GM04504 (cell line): ENCODE data around the gene SYNE1.
"Not testable (repeated sequence)": the region's sequence is repeated elsewhere in the genome, so short reads cannot be mapped to it uniquely, and the experiment has no call there.

Experiments
- DNase-seq: peaks from one replicate; pipeline ENCODE4 v3.0.0-alpha.2; 2012; ENCODE audit warnings: low read depth

SYNE1 gene

DNA sequence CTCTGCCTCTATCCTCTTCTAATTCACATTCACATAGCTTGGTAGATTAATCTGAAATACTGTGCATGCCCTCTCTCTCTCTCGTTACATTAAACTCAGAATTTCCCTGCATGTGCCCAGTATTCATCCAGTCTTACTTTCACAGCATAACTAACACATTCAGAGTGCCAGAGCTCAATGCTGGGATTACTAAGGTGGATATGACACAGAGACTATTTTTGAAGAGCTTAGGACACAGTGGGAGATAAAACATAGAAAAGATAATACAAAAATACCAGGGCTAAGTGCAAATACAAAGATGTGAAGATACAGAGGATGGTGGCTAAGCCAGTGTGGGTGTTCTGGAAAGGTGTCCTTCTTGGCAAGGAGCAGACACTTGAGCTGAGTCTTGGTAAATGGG, 6.3 kb downstream of the SYNE1 start:
- no peak for DNase-seq

DNA sequence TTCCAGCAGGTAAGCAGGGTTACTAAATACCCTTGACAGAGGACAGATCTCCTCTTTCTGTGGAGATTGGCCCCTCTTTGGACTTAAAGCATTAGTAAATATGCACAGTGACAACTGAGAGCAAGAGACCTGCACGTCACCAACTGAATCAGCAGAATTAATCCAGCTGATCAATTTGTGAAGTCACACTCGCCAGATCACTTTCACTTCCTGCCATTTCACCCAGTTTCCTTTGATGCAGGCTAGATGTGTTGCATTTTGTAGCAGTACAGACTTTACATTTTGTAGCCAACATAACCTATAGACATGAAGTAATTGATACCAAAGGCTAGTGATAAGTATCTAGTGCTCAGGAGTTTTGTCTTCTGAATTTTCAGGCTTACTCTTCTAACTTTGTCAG, 11.9 kb downstream of the SYNE1 start:
- no peak for DNase-seq

DNA sequence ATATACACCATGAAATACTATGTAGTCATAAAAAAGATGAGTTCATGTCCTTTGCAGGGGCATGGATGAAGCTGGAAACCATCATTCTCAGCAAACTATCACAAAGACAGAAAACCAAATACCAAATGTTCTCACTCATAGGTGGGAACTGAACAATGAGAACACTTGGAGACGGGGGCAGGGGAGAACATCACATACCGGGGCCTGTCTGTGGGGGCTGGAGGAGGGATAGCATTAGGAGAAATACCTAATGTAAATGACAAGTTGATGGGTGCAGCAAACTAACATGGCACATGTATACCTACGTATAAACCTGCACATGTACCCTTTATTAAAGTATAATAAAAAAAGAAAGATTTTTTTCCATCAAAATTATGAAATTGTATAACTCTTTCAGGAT, 22.4 kb downstream of the SYNE1 start:
- not testable (repeated sequence) for DNase-seq

DNA sequence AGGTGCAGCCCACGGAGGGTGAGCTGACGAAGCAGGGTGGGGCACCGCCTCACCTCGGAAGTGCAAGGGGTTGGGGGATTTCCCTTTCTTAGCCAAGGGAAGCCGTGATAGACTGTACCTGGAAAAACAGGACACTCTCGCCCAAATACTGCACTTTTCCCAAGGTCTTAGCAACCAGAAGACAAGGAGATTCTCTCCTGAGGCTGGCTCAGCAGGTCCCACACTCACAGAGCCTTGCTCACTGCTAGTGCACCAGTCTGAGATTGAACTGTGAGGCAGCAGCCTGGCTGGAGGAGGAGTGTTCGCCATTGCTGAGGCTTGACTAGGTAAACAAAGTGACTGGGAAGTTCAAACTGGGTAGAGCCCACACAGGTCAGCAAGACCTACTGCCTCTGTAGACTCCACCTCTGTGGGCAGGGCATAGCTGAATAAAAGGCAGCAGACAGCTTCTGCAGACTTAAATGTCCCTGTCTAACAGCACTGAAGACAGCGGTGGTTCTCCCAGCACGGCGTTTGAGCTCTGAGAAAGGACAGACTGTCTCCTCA, 28.0 kb downstream of the SYNE1 start:
- no peak for DNase-seq

DNA sequence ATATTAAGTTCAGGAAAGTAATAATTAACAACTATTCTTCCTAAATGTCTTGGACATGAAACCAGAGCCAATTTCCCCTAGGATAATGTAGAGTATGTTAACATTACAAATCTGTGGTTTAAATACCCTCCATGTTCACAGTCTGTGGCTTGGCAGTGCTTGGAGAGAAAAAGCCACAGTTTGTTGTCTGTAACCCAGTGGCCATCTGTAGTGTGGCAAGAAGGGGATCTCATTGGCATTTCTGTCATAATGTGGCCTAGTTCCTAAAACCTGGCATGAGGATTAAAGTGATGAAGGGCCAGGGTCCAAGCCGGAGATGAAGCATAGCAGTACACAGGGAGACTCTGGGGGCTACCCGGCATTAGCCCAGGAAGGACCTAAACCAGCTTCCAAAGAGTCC, 31.2 kb downstream of the SYNE1 start:
- no peak for DNase-seq

DNA sequence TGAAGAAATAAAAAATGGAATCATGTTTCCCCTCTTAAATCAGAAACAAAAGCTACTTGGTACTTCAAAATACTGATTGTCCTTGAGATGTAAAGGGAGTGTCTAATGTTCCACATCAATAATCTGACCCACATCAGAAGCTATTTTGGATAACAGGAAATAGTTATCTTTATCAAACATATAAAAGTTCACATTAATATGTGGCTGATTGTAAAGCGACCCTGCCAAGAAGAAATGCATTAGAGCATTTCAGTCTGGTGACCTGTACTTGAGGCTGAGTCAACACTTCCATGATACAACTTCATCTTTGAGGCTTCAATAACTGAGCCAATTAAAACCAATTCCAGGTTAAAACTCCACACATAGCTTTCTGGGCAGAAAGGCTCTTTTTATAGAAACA, 31.8 kb downstream of the SYNE1 start:
- DNase-seq = no peak

DNA sequence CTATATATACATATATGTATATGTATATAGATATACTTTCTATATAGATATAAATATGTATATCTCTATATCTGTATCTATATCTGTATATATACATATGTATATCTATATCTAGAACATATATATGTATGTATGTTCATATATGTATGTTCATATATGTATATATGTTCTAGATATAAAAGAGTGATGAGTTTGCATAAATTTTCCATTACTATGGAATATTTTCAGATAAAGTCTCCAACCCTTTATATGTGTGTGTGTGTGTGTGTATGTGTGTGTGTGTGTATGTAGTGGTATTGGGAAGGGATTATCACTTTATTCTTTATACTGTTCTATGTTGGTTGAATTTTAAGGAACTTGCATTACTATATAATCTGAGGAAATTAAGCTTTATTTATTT, 33.3 kb downstream of the SYNE1 start:
- no peak for DNase-seq

DNA sequence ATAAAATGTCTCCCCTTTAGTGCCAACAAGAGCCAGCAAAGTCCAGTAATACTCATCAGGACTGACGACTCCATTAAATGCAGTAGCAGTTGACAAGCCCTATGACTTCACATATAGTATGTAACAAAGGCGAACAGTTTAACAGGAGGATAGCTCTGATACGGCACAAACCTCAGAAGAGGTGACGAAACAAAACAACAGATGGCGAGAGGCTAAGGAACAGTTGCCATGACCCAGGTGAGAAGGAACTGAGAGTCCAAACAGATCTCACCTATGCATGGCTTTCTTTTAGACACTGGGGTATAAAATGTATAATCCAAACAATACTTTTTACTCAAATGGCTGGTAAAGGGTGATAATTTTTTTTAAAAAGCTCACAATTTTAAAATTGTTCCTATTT, 37.1 kb downstream of the SYNE1 start:
- no peak for DNase-seq

DNA sequence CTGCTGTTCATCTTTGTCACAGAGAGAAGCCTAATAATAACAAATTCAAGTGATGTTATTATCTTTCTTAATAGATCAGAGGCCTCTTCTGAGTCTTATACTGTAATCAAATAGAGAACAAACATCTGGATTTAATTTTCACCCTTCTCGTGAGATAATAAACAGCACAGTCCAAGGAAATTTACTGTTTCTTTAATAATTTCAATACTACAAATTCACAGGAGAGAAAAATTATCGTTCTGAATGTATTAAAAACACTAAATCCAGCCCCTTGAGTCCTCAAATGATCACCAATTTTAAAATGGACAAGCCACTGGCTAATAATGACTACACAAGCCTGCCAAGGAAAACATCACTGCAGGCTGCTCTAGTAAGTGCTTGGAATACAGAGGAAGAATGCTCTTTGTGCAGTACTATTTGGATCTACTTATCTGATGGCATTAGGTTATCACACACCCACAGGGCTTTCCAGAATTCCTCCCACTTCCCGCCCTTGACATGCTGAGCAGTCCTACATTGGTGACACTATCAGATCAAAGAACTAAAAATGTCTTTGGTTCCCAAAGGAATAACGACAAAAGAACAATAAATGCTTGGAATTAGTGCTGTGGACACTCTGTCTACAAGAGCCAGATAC, 38.1 kb downstream of the SYNE1 start:
- no peak for DNase-seq

DNA sequence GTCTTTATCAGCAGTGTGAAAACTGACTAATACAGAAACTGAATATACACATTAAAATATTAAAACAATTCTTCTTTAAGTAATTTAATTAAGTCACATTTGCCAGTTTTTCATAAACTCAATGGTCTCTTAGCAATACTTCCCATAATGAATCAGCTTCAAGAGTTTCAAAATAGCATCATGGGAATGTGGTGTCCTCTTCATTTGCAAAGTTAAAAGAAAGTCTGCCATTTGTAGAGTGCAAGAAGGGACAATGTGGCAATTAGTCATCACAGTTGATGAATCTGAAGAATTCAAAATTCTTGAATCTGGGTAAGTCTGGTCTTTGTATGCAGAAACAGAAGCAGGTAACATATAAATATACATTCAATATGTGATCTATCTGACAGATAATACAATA, 38.7 kb downstream of the SYNE1 start:
- no peak for DNase-seq

DNA sequence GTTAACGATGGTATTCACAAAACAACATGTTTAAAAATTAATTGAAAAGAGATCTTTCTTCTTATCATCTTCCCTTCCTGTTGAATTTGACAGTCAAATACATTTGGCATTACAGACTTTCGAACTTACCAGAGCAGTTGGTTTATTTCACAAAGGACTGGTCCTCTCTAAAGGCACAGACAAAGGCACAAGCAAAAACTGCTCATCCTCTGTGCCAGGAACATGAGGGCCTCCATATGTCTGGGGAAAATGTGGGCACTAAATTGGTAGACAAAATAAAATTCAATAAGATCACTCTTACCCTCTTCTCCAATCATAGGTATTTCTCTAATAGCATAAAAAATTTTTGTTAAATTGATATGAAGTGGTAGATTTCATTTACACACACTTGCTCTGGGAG, 40.4 kb downstream of the SYNE1 start:
- DNase-seq = no peak

DNA sequence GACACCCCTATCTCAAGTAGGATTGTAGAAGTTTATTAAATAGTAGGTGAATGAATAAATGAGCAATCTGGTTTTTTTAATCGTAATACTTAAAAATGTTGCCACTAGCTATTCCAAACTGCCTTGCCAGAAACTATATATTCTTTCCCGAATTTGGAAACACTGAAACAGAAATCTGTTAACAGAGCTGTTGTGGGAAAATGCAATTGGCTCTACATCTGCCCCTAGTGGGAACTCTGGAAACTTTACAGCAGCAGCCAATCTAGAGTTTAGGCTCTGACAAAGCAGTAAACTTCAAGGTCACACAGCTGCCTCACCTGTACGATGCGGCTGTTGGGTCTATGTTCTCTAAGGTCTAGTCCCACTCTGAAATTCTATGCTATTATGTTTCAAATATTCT, 41.7 kb downstream of the SYNE1 start:
- DNase-seq = no peak

DNA sequence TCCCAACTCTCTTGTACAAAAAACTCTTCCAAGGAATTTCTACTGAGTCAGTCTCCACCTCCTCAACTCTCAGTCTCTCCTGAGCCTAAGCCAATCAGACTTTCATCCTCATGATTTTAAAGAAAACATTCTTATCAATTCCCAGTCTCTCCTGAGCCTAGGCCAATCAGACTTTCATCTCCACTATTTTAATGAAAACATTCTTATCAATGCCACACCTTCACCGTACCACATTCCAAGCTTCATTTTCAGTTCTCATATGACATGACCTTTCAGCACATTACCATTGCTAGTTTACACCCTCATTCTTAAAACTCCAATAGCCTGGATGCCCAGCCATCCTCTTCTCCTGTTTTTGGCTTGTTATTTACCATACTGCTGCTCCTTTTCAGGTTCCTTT, 42.5 kb downstream of the SYNE1 start:
- DNase-seq = no peak

DNA sequence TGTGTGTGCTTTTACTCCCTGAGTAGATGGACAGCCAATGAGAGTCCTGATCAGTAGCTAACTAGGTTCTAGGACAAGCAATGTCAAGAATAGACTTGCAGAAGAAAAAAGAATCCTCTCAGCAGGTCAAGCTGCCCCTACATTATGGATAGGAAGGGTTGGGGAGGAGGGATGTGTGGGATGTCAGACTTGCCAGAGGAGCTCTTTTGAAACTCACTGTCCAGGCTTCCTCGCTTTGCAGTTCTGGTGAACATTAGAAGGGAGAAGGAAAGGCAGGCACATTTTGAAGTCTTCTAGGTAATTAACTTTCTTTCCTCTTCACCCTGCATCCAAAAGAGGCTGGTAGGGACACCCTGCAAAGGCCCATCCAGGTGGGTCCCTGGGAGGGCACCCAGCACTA, 48.7 kb downstream of the SYNE1 start:
- no peak for DNase-seq

DNA sequence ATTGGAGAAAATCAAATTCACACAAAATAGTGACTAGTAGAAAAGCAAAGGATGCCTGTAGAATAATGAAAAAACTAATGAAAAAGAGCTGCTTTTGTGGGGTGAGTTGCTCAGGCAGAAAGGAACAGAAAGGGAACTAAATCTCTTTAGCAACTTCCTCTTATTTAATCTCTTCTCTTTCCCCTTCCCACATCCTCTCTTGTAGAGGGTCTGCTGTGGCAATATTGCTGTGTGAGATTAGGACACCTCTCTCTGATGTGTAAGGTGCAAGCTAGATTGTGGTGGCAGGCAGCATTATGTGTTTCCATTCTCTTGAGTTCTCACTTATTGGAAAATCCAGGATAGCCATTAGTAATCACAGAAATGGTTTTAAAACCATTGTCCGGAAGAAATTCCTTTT, 49.7 kb downstream of the SYNE1 start:
- no peak for DNase-seq

DNA sequence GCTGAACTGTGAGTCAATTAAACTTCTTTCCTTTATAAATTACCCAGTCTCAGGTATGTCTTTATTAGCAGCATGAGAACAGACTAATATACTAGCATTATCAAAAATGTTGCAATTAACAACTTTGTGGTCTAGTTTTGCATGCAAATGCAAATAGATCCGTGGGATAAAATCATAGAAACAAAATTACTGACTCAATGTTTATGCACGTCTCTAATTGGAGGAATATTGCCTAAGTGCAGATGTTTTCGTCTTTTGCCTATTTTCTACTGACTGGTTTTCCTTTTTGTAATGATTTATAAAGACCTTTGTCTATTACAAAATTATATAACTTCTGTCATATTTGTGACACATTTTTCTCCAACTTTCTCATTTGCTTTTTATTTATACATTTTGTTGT, 51.9 kb downstream of the SYNE1 start:
- DNase-seq = no peak

DNA sequence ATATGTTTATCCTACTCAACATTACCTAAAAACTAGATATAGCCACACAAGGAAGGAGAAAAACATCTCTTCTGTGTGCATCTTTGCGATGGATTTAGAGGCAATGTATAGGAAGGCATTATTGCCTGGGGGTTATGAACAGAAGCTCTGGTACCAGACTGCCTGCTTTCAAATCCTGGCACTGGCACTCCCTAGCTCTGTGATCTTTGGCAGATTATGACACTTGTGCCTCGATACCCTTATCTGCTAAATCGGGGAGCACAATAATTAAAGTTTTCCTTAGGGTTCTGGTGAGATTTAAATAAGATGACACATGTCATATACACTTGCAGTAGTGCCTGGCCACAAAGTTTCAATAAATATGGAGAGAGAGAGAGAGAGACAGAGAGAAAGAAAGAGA, 53.3 kb downstream of the SYNE1 start:
- DNase-seq = no peak

DNA sequence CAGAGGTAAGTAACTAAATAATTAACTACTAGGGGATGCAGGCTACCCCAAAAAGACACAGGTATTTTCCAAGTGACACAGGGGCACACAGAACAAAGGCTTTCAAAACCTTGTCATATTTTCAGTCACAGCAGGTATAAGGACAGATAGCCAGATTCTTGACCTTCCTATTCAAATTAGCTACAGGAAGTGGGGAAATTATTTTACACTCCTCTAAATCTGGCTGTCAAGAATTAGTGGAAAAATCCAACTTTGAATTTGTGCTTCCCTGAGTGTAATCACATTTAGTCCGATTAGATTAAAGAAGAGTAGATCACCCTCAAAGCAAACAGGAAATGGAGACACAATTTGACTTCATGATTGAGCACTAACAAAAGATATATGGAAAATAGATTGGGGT, 60.6 kb downstream of the SYNE1 start:
- no peak for DNase-seq

DNA sequence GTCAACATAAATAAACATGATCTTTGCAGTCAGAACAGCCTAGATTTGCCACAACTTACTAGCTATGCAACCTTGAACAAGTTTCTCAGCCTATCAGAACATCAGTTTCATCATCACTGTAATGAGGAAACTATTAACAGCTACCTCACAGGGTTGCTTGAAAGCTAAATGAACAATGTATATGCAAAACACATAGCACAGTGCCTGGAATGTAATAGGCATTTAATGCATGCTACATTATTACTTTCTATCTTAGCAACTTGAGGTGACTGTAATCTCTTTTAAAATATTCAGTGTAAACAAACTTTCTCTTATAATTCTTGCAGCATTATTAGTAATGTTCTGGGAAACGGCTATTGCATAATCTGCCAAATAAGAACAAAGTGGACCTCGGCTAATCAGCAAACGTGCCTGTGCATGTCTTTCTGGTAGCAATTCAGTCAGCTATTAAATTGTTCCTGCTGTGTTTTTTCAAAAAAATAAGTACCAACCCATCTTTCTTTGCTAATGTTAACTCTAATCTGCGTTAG, 61.5 kb downstream of the SYNE1 start:
- no peak for DNase-seq

DNA sequence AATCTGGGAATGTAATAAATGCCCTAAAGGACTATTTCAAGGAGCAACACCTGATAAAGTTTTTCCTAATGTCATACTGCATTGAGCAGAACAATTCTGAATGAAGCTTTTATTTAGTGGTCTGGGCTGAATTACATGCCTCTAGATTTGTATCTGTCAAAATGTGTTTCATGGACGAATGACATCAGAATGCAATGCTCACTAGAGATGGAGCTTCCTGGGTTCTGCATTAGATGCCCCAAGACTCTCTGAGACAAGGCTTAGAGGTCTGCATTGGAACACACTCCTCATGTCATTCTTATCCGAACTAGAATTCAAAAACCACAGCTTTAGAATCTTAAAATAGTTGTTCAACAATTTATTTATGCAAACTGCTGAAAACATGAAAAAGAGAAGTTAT, 62.0 kb downstream of the SYNE1 start:
- no peak for DNase-seq

DNA sequence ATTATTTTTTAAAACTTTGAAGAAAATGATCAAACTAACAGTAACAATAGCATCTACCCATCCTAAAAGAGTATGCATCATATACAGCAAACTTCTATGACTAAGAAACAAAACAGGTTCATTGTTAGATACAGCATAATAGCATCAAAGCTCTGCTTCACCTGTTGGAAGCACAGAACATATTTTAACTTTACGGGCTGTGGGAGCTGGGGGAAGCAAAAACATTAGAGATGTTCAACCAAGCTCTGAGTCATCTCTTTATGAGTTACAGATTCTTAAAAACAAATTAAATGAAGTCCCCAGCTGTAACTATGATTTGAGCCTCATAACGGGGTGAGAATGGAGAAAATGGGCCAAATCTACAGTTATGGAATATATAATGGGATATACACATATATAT, 63.4 kb downstream of the SYNE1 start:
- DNase-seq = no peak

DNA sequence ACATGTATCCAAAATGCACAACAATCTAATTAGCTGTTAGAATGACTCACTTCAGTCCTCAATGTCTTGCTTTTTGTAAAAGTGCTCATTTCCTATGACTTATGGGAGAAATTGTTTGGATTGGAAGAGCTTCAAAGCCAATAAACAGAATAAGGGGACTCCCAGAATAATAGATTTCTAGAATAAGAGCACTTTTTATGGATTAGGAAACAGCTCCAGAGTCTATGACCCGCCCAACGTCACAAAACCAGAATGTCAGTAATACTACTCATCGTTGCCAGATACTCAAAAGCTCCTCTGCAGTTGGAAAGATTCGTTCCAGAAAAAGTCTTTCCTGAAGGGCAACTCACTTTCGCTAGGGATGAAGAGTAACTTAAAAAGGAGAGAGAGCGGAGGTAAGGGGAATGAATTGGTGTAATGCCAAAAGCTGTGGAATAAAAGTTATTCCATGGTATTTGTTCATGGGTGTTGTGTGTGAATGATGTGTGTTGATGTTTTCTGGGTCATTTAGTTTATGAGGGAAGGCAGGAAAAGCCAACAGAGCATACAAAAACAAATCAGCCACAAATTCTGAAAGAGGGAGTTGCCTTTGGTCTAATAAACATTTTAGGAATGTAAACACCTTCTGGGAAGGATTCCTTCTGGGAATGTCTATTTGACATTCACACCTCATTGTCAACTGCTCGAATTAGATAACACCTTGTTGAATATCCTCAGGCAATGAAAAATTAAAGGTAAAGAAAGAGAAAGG, 64.6 kb downstream of the SYNE1 start:
- peak; percentile 11 for DNase-seq

DNA sequence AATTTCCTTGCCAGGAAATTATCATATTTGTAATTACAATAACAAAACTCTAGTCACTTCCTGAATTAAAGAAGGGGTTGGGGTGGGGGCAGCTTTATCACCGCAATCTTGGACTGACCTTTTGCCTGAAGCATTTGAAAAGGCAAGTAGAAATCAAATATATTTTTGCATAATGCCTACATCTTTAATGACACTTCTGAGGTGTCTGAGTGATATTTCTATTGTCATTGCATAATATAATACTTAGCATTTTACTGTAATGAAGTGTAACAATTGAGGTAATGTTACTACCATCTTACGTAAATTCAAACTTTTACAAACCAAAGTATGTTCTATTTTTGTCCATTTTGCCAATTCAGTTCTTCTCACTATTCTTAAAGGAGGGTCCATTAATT, 65.2 kb downstream of the SYNE1 start:
- DNase-seq = no peak

DNA sequence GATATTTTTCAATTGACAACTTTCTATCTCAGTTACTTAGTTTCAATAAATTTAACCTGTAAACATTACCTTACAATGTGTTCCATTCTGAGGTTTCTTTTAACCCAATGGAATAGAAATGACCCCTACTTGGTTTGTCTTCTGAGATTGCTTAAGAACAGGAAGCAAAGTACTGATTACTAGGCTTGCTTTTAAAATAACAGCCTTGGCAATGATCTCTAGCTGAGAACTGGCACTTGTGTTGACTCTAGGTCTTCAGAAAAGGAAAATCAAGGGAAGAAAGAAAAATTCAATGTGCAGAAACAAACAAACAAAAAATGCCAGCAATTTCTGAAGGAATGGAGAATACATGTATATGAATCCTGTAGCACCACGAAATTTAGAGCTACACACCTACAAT, 66.1 kb downstream of the SYNE1 start:
- DNase-seq = no peak
